Skeletal muscle tissue (tissue), 4 donors: ENCODE data around the gene C14orf119. TPM values are rescaled to one million over a fixed set of nuclear protein-coding genes. Genes with fewer than 3 reads are reported as not detected.
A peak's percentile ranks its signal among the peaks of the same experiment; 100 is the strongest.

ENCODE experiments used
- H3K27ac ChIP-seq: one replicate; pipeline ENCODE4 v1.7.0; 2013; ENCODE audit warnings: mild to moderate bottlenecking, low read depth, low read length, inconsistent platforms
- H3K27me3 ChIP-seq, 3 donors: one replicate each; pipeline ENCODE4 v1.7.0; 2013; ENCODE audit warnings: low read length in 3 of 3; ENCODE audit not compliant: control insufficient read depth in 3 of 3, insufficient read depth in 3 of 3
- H3K36me3 ChIP-seq, 3 donors: one replicate each; pipeline ENCODE4 v1.7.0; 2013; ENCODE audit warnings: low read length in 3 of 3; ENCODE audit not compliant: control insufficient read depth in 3 of 3, insufficient read depth in 3 of 3
- H3K4me1 ChIP-seq, 3 donors: one replicate each; pipeline ENCODE4 v1.7.0; 2013; ENCODE audit warnings: low read length in 3 of 3, mild to moderate bottlenecking in 3 of 3; ENCODE audit not compliant: control insufficient read depth in 3 of 3, insufficient read depth in 3 of 3
- H3K4me3 ChIP-seq, 3 donors: one replicate each; pipeline ENCODE4 v1.7.0; 2013; ENCODE audit warnings: low read length in 3 of 3
- H3K9ac ChIP-seq, 3 donors: one replicate each; pipeline ENCODE4 v1.7.0; 2013; ENCODE audit warnings: low read length in 3 of 3, mild to moderate bottlenecking in 3 of 3, moderate library complexity in 2 of 3, low read depth in 1 of 3
- H3K9me3 ChIP-seq, 3 donors: one replicate each; pipeline ENCODE4 v1.7.0; 2013; ENCODE audit warnings: low read length in 3 of 3; ENCODE audit not compliant: control insufficient read depth in 3 of 3
- total RNA-seq: library from RNA; depleted of rRNA; stranded (reverse); fragments of >200 nt; gene quantifications from one replicate; pipeline ENCODE4 v1.2.3, GENCODE V29; 2014
- donor health status: Osteomylitis.

Gene C14orf119
- total RNA-seq, 1 donor from 2014 or later = 24.5 TPM

DNA sequence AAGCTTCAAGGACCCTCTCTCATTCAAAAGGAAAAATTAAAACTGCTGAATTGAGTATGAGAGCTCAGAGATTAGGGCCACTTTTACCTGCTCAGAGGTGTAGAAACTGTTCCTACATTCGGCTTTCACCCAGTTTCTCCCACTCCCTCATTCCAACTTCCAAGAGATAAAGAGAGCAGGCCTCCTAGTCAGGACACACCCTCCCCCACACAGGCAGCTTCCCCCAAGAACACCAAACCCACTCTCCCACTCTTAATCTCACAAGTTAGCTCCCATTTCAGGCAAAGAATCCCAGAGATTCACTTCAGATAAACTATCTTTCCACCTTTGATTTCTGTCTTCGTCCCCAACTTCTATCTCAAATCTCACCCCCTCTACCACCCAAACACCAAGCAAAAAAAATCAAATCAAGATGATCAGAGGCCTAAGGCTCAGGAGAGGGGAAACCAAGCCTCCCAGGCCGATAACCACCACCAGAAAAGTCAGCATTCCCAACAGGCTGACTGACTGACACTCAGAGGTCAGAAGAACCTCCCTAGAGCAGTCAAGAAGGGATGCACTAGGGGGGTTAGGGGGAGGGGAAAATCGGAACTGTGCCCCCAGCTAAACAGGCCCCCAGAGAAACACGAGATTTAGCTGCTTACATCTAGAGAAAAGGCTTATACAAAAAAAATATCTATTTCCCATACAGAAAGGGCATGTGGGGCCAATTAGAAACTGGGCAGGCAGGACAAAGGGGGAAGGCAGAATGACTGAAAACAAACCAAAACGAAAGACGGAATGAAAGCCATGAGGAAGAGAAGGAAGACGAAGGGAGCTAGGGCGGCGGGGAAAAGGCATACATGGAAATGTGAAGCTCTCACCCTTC lies 24.8 kb upstream of the C14orf119 start:
- no peaks in the 10 kb centered on the region for H3K9me3 ChIP-seq
- H3K27me3 ChIP-seq = no peaks in the 10 kb centered on the region
- peak overlapping the region; percentile 87 to 94 (median 90) for H3K4me3 ChIP-seq
- peak overlapping the region; percentile 76 for H3K27ac ChIP-seq
- peaks cover 24 to 47% (median 37%) of the 10 kb centered on the region in 3 donors for H3K4me1 ChIP-seq
- peak overlapping the region; percentile 91 for H3K9ac ChIP-seq
- peaks cover 35 to 52% (median 43%) of the 10 kb centered on the region in 3 donors for H3K36me3 ChIP-seq

DNA sequence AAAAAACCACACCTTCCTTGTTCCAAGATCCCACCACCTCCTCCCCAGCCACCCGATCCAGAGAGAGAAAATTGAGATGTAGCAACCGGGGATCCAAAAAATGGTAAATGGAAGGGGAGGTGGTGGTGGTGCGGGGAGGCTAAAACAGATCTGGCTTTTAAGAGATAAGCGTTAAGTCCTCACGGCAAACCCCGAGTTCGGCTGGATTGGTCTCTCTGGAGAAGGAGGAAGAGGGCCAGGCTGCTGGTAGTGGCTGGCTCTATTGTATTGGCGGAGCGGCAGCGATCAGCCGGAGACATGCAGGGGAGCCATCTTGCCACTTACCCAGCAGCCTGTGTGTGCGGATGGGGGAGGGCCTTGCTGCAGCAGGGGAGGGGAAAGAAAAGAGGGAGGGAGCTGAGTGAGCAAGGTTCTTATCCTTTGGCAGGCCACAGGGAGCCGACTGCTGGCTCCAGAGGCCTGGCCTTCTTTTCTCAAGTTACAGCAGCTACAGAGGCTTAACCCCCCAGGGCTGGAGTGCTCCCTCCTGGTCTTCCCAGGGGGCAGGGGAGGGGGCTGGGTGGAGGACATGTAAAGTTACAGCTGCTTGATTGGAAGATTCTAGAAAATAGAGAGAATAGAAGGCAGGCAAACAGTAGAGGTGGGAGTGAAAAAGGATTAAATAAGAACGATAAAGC lies 23.9 kb upstream of the C14orf119 start:
- peak overlapping the region; percentile 76 for H3K27ac ChIP-seq
- H3K4me3 ChIP-seq = peak overlapping the region; percentile 87 to 94 (median 90)
- H3K27me3 ChIP-seq = no peaks in the 10 kb centered on the region
- peak overlapping the region; percentile 91 for H3K9ac ChIP-seq
- H3K36me3 ChIP-seq = peaks cover 36 to 49% (median 40%) of the 10 kb centered on the region in 3 donors
- no peaks in the 10 kb centered on the region for H3K9me3 ChIP-seq
- H3K4me1 ChIP-seq = peaks cover 24 to 47% (median 37%) of the 10 kb centered on the region in 3 donors

DNA sequence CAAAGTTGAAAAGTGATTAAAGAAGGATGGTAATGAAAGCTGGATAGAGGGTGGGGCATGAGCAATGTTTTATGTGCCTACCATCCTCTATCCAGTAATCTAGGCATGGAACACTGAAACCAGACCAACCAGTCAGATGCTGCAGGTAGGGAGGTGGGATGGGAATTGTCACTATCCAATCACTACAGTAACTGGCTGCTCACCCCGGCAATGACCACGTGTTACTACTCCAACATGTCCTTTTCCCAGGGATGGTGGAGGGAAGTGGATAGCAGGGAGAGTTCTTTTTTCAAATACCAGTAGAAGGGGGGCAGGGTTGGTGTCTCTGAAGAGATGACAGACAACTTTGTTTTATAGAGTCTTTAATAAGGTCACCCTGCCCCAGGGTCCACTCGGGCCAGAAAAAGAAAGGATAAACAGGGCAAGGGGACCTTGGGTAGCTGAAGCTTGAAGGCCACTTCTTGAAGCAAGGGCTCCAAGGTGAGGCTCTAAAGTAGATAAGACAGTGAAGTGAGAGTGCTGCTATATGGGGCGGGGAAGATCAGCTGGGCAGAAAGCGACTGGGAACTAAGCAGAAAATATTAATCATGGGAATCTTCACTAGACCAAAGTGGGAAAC lies 23.3 kb upstream of the C14orf119 start:
- H3K9ac ChIP-seq = peak overlapping the region; percentile 91
- H3K36me3 ChIP-seq = peaks cover 33 to 49% (median 42%) of the 10 kb centered on the region in 3 donors

DNA sequence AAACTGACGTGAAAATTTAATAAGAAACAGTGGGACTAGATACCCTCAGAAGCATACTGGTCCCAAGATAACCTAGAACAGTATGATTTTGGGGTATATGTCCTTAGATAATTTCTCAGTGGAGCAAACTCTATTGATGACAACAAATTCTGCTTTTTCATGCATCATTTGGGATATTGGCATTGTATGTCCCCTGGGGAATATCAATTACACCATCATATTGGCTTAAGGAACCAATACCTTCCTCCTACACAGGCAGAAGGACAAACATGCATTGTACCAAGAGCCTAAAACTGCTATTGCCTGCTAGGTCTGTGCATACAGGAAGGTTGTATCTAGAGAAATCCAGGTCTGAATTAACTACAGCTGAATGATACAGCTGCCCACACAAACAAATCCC lies 20.4 kb upstream of the C14orf119 start:
- H3K27me3 ChIP-seq = no peaks in the 10 kb centered on the region
- no peak overlapping the region for H3K4me3 ChIP-seq
- no peak overlapping the region for H3K27ac ChIP-seq
- no peaks in the 10 kb centered on the region for H3K9me3 ChIP-seq
- H3K36me3 ChIP-seq = peaks cover 40 to 58% (median 54%) of the 10 kb centered on the region in 3 donors
- H3K9ac ChIP-seq = no peak overlapping the region
- H3K4me1 ChIP-seq = peaks cover 30 to 46% (median 36%) of the 10 kb centered on the region in 3 donors

More for the DNA sequence above, 23.3 kb upstream of the C14orf119 start:
- Histone ChIP-seq H3K4me1 (peaks cover 24 to 47% (median 37%) of the 10 kb centered on the region in 3 donors), H3K27me3 (no peaks in the 10 kb centered on the region), H3K9me3 (no peaks in the 10 kb centered on the region), H3K4me3 (peak overlapping the region; percentile 87 to 94 (median 90)), H3K27ac (peak overlapping the region; percentile 76)

DNA sequence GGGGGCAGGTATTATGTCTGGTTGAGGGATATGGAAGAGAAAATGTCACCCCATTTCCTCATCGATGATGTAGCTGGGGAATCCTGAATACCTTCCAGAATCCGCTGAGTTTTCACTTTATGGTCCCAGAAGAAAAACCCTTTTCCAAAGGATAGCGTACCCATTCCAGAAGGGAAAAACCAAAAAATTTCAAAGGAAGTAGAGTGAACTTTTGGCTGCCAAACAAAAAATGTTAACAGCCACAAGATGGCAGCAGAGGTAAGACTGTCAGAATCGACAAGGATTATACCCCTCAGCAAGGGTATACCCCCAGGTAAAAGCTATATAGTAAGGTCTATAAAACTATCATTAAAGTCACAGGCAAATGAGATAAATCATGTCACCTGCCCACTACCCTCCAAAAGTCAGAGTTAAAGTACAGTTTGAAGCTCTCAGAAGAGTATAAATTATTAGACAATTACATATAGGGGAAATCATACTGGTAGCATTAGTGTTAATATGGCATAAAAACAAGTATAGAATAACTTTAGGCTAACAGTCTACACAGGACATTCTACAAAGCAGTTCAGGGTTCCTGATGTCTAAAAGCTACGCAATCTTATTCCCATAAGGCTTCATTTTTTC lies 18.4 kb upstream of the C14orf119 start:
- Histone ChIP-seq H3K9me3 (no peaks in the 10 kb centered on the region), H3K36me3 (peaks cover 55 to 74% (median 74%) of the 10 kb centered on the region in 3 donors), H3K4me3 (no peak overlapping the region), H3K27me3 (no peaks in the 10 kb centered on the region), H3K9ac (no peak overlapping the region), H3K27ac (no peak overlapping the region), H3K4me1 (peaks cover 19 to 28% (median 21%) of the 10 kb centered on the region in 3 donors)

DNA sequence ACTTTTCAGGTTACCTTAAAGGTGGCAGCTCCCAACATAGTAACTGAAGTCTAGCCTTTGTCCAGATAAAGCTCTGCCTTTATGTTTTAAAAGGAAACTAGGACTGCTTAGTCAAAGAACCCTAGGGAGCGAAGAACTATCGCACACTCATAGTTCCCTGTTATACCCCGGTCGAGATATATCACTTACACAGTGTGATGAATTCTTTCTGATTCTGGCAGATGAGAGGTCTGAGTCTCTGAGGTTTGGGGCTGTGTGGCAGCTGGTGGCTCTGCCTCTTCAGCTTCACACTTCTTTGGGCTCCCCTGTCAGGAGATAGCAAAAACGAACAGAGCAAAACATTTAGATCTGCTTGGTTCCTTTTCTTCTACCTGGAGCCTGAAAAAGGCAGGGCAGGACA lies 17.3 kb upstream of the C14orf119 start:
- H3K4me1 ChIP-seq = peaks cover 9 to 17% (median 11%) of the 10 kb centered on the region in 3 donors
- peak overlapping the region in 1 of 3 donors; percentile 17 for H3K9ac ChIP-seq
- no peak overlapping the region for H3K4me3 ChIP-seq
- H3K36me3 ChIP-seq = peaks cover 57 to 75% (median 69%) of the 10 kb centered on the region in 3 donors
- no peaks in the 10 kb centered on the region for H3K27me3 ChIP-seq
- H3K9me3 ChIP-seq = no peaks in the 10 kb centered on the region
- H3K27ac ChIP-seq = peak overlapping the region; percentile 61

DNA sequence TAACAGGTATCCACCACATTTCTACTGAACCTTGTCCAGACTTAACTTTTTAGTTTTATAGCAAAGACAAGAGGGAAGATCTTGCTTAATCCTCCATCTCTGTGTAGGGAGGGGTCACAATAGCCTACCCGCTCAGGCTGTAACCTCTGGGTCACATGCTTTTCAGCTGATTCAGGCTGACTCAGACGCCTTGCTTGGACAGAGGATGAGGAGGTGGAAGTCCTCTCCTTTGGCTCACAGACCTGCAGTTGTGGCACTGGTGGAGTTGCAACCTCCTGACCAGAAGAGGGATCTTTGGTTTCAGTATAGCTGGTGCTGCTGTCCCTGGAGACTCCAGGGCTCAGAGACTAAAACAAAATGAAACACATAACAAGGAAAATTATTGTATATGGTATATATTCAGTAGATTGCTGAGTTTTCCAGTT lies 16.6 kb upstream of the C14orf119 start:
- H3K36me3 ChIP-seq = peaks cover 54 to 76% (median 69%) of the 10 kb centered on the region in 3 donors
- no peaks in the 10 kb centered on the region for H3K27me3 ChIP-seq
- no peaks in the 10 kb centered on the region for H3K9me3 ChIP-seq
- peak overlapping the region; percentile 61 for H3K27ac ChIP-seq
- no peak overlapping the region for H3K4me3 ChIP-seq
- H3K9ac ChIP-seq = peak overlapping the region; percentile 3 to 23 (median 10)
- peaks cover 8 to 16% (median 10%) of the 10 kb centered on the region in 3 donors for H3K4me1 ChIP-seq

DNA sequence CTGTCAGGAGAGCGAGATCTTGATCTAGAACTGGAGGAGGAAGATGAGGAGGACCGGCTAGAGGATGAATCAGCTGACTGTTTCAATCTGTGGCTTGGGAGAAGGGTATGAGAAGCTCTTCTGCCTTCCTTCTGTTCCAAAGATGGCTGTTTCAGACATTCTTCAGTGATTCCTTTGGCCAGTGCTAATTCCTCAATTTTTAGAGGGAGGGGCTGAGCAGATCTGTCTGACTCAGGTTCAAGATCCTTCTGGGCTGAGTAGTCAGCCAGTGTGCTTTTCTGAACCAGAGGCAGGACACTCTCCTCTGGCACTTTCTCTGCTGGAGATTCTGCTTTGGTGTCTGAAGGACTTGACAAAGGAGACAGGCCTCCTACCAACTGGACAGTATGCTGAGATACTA lies 15.6 kb upstream of the C14orf119 start:
- H3K36me3 ChIP-seq = peaks cover 54 to 72% (median 64%) of the 10 kb centered on the region in 3 donors

DNA sequence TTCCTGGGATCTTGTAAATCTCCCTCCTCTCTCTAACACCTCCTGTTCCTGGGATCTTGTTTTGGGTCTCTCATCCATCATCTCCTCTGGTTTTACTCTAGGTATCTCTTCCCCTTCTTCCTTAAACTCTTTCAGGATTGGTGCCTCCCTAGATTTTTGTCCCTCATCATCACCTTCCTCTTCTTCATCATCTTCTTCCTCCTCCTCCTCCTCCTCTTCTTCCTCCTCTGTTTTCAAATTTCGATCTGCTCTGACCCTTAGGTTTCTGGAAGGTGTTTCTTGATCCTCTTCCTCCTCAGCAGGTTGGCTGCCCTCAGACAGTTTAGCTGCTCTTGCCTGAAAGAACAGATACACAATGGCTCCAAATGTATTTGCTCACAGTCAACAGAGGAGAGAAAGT lies 14.8 kb upstream of the C14orf119 start:
- Histone ChIP-seq H3K27ac (no peak overlapping the region), H3K9me3 (no peaks in the 10 kb centered on the region), H3K9ac (no peak overlapping the region), H3K4me3 (no peak overlapping the region), H3K4me1 (peaks cover 8 to 16% (median 10%) of the 10 kb centered on the region in 3 donors), H3K36me3 (peaks cover 53 to 68% (median 64%) of the 10 kb centered on the region in 3 donors), H3K27me3 (no peaks in the 10 kb centered on the region)

More for the DNA sequence above, 15.6 kb upstream of the C14orf119 start:
- Histone ChIP-seq H3K4me1 (peaks cover 8 to 16% (median 10%) of the 10 kb centered on the region in 3 donors), H3K27ac (peak overlapping the region; percentile 61), H3K9me3 (no peaks in the 10 kb centered on the region), H3K4me3 (no peak overlapping the region), H3K9ac (no peak overlapping the region), H3K27me3 (no peaks in the 10 kb centered on the region)
